Stimulated activated CD4-positive, alpha-beta T cell treated with anti-CD3 and anti-CD28 coated beads, Interleukin-1b, Interleukin-23, amount 100 ng/mL, for 1 hour (primary cell): ENCODE data around the gene LYPD6.

Experiments used
- DNase-seq, 2 donors: peaks; one replicate each; pipeline ENCODE4 v3.0.0-alpha.2; 2020; ENCODE audit warnings: low read depth in 2 of 2

The LYPD6 gene

GRCh38 chr2:149348291-149348690 lies 17.9 kb downstream of the LYPD6 start:
- no peak for DNase-seq

- DNase-seq: no peak
Measured at GRCh38 chr2:149353421-149353820, 23.0 kb downstream of the LYPD6 start.

- no peak for DNase-seq
Measured at GRCh38 chr2:149355716-149356422, 25.5 kb downstream of the LYPD6 start.

GRCh38 chr2:149357058-149357457 lies 26.7 kb downstream of the LYPD6 start:
- no peak for DNase-seq

GRCh38 chr2:149360106-149360505 lies 29.7 kb downstream of the LYPD6 start:
- DNase-seq: no peak

GRCh38 chr2:149363958-149364357 lies 33.6 kb downstream of the LYPD6 start:
- no peak for DNase-seq

GRCh38 chr2:149364839-149365238 lies 34.5 kb downstream of the LYPD6 start:
- no peak for DNase-seq

- no peak for DNase-seq
Measured at GRCh38 chr2:149365931-149366583, 35.7 kb downstream of the LYPD6 start.

GRCh38 chr2:149370061-149370775 lies 39.8 kb downstream of the LYPD6 start:
- no peak for DNase-seq

- no peak for DNase-seq
Measured at GRCh38 chr2:149371476-149371875, 41.1 kb downstream of the LYPD6 start.

GRCh38 chr2:149375801-149376361 lies 45.5 kb downstream of the LYPD6 start:
- DNase-seq: no peak

- no peak for DNase-seq
Measured at GRCh38 chr2:149380205-149380604, 49.8 kb downstream of the LYPD6 start.

GRCh38 chr2:149383340-149383739 lies 53.0 kb downstream of the LYPD6 start:
- DNase-seq: no peak

- no peak for DNase-seq
Measured at GRCh38 chr2:149385350-149385749, 55.0 kb downstream of the LYPD6 start.

- no peak for DNase-seq
Measured at GRCh38 chr2:149387411-149387810, 57.0 kb downstream of the LYPD6 start.

GRCh38 chr2:149388120-149388816 lies 57.9 kb downstream of the LYPD6 start:
- DNase-seq: no peak

GRCh38 chr2:149389506-149390167 lies 59.2 kb downstream of the LYPD6 start:
- DNase-seq: no peak

- no peak for DNase-seq
Measured at GRCh38 chr2:149393614-149394013, 63.2 kb downstream of the LYPD6 start.

GRCh38 chr2:149394864-149395263 lies 64.5 kb downstream of the LYPD6 start:
- DNase-seq: no peak

GRCh38 chr2:149399934-149400615 lies 69.7 kb downstream of the LYPD6 start:
- no peak for DNase-seq

- DNase-seq: no peak
Measured at GRCh38 chr2:149400997-149401396, 70.6 kb downstream of the LYPD6 start.
